Amniotic stem cell (primary cell): ENCODE data around the gene GARRE1.

ENCODE experiments used
- DNase-seq: peaks from one replicate; lab custom pipeline; 2025; lab: John Stamatoyannopoulos, UW

The GARRE1 gene

DNA sequence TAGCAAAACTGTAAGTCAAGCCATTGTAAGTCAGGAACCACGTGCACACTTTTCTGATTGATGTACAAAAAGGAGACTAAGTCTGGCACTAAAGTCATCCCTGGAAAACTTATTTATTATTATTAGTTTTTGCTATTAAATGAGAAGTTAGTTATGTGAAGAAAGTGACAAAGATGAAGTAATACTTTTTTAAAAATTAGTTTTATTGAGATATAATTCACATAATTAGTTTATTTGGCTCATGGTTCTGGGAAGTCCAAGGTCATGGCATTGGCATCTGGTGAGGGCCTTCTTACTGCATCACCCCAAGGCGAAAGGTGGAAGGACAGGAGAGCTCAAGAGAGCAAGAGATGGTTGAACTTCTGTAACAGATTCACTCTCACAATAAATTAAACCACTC is 36.9 kb downstream of the GARRE1 start:
- DNase-seq, result no peak

DNA sequence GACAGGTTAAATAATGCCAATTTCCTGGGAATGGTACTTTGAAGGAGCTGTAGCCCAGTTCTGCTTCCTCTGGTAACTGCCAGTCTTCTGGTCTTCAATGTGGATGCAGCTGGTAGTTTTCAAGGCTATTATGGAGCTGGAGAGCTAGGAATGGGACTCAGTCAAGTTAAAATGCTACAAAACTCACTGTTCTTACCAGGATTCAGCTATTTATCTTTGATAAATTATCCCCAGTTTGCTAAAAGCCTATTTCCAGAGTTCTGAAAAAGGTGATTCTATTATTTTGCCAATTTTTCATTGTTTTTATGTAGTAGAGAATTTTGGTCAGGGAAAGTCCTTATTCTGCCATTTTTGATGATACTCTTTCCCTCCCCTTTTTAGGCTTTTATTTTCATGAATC is 40.7 kb downstream of the GARRE1 start:
- DNase-seq, result no peak

DNA sequence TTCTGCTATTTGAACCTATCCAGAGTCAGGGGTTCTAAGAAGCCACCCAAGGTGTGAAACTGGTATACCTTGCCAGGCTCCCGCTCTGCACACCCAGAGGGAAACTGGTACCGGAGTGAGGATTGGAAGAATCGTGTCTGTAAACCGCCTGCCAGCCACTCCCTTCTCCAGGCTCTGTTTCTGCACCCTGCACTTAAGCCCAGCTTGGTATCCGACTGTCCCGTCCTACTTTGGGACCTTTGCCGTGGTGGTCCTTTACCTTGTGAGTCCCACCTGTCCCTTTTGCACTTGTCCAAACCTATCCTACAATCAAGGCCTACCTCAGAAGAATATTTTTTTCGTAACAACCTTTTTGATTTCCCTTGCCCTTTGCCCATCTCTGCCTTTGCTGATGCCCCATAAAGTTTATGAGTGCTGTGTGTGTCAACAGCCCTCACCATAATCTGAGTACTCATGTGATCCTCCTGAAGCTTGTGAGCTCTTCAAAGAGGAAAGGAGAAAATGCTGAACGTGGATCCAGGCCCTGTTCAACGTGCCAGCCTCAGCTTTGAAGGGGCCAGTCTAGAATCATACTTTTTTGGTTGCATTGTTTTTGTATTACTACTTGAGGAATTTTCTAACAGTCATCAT is 44.7 kb downstream of the GARRE1 start:
- no peak for DNase-seq

- no peak for DNase-seq
Observed at GRCh38 chr19:34299576-34299975, 45.2 kb downstream of the GARRE1 start.

GRCh38 chr19:34300380-34300779 is 46.0 kb downstream of the GARRE1 start:
- DNase-seq, result no peak

DNA sequence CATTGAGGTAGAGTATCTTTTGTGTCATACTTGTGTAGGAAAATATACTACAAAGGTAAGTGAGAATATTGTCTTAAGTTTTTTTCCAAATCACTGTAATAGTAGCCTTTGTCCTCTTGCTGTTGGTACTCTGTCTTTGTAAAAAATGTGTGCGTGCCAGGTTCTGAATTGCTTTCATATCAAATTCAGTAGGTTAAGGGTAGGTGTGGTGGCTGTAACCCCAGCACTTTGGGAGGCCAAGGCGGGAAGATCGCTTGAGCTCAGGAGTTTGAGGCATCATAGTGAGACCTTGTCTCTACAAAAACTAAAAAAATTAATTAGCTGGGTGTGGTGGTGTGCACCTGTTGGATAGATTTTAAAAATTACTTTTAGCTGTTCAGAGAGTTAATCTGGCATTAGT is 46.6 kb downstream of the GARRE1 start:
- no peak for DNase-seq
